ENCODE results near the gene C8A. TPM values are rescaled to one million over a fixed set of nuclear protein-coding genes. Genes with fewer than 3 reads are reported as not detected.

Gene C8A
- total RNA-seq, 1 experiment from 2014 or later = 0.13 TPM

- H3K36me3 Mint-ChIP-seq = no peaks in the 10 kb centered on the region
- H3K27ac Mint-ChIP-seq = no peak overlapping the region
- ChIA-PET CTCF (no interaction called here), POLR2A (no interaction called here)
- no peaks in the 10 kb centered on the region; the same call in 1 of the 2 replicates for H3K27me3 Mint-ChIP-seq (ENCODE audit: low read depth)
- DNase-seq (ENCODE audit: low spot score) (no peak), ATAC-seq (no peak)
- TF ChIP-seq TCF7 (CRISPR knock-in tag; IDR thresholded peaks at IDR 0.05; ENCODE audit: low read depth) (no peak), SP1 (CRISPR knock-in tag; conservative IDR thresholded peaks at IDR 0.05) (no peak), ZNF263 (CRISPR knock-in tag; IDR thresholded peaks at IDR 0.05; ENCODE audit: low read depth) (no peak), ZSCAN18 (CRISPR knock-in tag; IDR thresholded peaks at IDR 0.05) (no peak), CDX4 (CRISPR knock-in tag; IDR thresholded peaks at IDR 0.05; ENCODE audit: borderline replicate concordance) (no peak), SMAD3 (CRISPR knock-in tag; IDR thresholded peaks at IDR 0.05; ENCODE audit: borderline replicate concordance) (no peak), GTF2I (CRISPR knock-in tag; conservative IDR thresholded peaks at IDR 0.05) (no peak), MLX (CRISPR knock-in tag; IDR thresholded peaks at IDR 0.05) (no peak), SOX15 (CRISPR knock-in tag; IDR thresholded peaks at IDR 0.05) (no peak), RELA (CRISPR knock-in tag; IDR thresholded peaks at IDR 0.05; ENCODE audit: borderline replicate concordance) (no peak), ATF1 (CRISPR knock-in tag; IDR thresholded peaks at IDR 0.05) (no peak), ESRRA (CRISPR knock-in tag; IDR thresholded peaks at IDR 0.05; ENCODE audit: borderline replicate concordance) (no peak)
- TF ChIP-seq, protein P1, sequence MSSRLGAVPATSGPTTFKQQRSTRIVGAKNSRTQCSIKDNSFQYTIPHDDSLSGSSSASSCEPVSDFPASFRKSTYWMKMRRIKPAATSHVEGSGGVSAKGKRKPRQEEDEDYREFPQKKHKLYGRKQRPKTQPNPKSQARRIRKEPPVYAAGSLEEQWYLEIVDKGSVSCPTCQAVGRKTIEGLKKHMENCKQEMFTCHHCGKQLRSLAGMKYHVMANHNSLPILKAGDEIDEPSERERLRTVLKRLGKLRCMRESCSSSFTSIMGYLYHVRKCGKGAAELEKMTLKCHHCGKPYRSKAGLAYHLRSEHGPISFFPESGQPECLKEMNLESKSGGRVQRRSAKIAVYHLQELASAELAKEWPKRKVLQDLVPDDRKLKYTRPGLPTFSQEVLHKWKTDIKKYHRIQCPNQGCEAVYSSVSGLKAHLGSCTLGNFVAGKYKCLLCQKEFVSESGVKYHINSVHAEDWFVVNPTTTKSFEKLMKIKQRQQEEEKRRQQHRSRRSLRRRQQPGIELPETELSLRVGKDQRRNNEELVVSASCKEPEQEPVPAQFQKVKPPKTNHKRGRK (CRISPR knock-in tag; IDR thresholded peaks at IDR 0.05; ENCODE audit: borderline replicate concordance) = no peak
- no peak overlapping the region for H3K4me3 Mint-ChIP-seq
- peaks cover 14% of the 10 kb centered on the region for H3K4me1 Mint-ChIP-seq
- H3K9me3 Mint-ChIP-seq = peaks cover 3% of the 10 kb centered on the region; the same call in 1 of the 2 replicates
Measured at GRCh38 chr1:56824938-56825337, 29.7 kb upstream of the C8A start.

GRCh38 chr1:56825436-56825835 lies 29.2 kb upstream of the C8A start:
- Mint-ChIP-seq H3K9me3 (peaks cover 3% of the 10 kb centered on the region; the same call in 1 of the 2 replicates), H3K27me3 (ENCODE audit: low read depth) (no peaks in the 10 kb centered on the region; the same call in 1 of the 2 replicates), H3K27ac (no peak overlapping the region), H3K4me1 (peaks cover 9% of the 10 kb centered on the region), H3K36me3 (no peaks in the 10 kb centered on the region), H3K4me3 (no peak overlapping the region)
- TF ChIP-seq ZNF671 (CRISPR knock-in tag; IDR thresholded peaks at IDR 0.05) (no peak), ZSCAN18 (CRISPR knock-in tag; IDR thresholded peaks at IDR 0.05) (no peak), OVOL2 (CRISPR knock-in tag; IDR thresholded peaks at IDR 0.05; ENCODE audit: borderline replicate concordance) (no peak), ELF4 (CRISPR knock-in tag; IDR thresholded peaks at IDR 0.05; ENCODE audit: low read depth) (no peak), GTF2I (CRISPR knock-in tag; conservative IDR thresholded peaks at IDR 0.05) (no peak), SMAD3 (CRISPR knock-in tag; IDR thresholded peaks at IDR 0.05; ENCODE audit: borderline replicate concordance) (no peak), ZNF396 (CRISPR knock-in tag; IDR thresholded peaks at IDR 0.05; ENCODE audit: borderline replicate concordance) (no peak), ETV6 (CRISPR knock-in tag; IDR thresholded peaks at IDR 0.05) (no peak), MAX (CRISPR knock-in tag; IDR thresholded peaks at IDR 0.05) (no peak)
- TF ChIP-seq, protein P2, sequence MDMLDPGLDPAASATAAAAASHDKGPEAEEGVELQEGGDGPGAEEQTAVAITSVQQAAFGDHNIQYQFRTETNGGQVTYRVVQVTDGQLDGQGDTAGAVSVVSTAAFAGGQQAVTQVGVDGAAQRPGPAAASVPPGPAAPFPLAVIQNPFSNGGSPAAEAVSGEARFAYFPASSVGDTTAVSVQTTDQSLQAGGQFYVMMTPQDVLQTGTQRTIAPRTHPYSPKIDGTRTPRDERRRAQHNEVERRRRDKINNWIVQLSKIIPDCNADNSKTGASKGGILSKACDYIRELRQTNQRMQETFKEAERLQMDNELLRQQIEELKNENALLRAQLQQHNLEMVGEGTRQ (CRISPR knock-in tag; IDR thresholded peaks at IDR 0.05) = no peak
- ATAC-seq (no peak), DNase-seq (ENCODE audit: low spot score) (no peak)
- POLR2A ChIA-PET = no interaction called here
- CTCF ChIA-PET = interaction anchor here (1.2 kb wide), 1 partner anchor 153 kb away, joined by 4 read pairs; no protein-coding TSS in a partner anchor
